Hepatocyte (in vitro differentiated cells): ENCODE data around the gene ZBTB20. TPM values are rescaled to one million over a fixed set of nuclear protein-coding genes. Genes with fewer than 3 reads are reported as not detected.

Experiments used
- DNase-seq: peaks from one replicate; pipeline ENCODE4 v3.0.0-alpha.2; 2016; ENCODE audit warnings: low spot score
- H2AFZ ChIP-seq: fragments of 200-600 bp; sonication (generic); 2 replicates; pipeline ENCODE4 v1.6.0; 2016; ENCODE audit warnings: antibody characterized with exemption, mild to moderate bottlenecking
- H3K27ac ChIP-seq: fragments of 200-600 bp; sonication (generic); 2 replicates; pipeline ENCODE4 v1.5.1; 2016; ENCODE audit warnings: mild to moderate bottlenecking
- H3K27me3 ChIP-seq: fragments of 200-600 bp; sonication (generic); 2 replicates; pipeline ENCODE4 v1.6.1; 2016
- H3K36me3 ChIP-seq: fragments of 200-600 bp; sonication (generic); replicated peaks from 2 replicates; pipeline ENCODE4 v1.5.1; 2016; ENCODE audit warnings: low read depth; ENCODE audit not compliant: insufficient read depth
- H3K4me1 ChIP-seq: fragments of 200-600 bp; sonication (generic); 2 replicates; pipeline ENCODE4 v1.5.1; 2016; ENCODE audit warnings: mild to moderate bottlenecking, moderate library complexity; ENCODE audit not compliant: insufficient read depth
- H3K4me2 ChIP-seq: fragments of 200-600 bp; sonication (generic); 2 replicates; pipeline ENCODE4 v1.6.0; 2016
- H3K4me3 ChIP-seq: fragments of 200-600 bp; sonication (generic); 2 replicates; pipeline ENCODE4 v1.5.1; 2016; ENCODE audit warnings: mild to moderate bottlenecking
- H3K79me2 ChIP-seq: fragments of 200-600 bp; sonication (generic); 2 replicates; pipeline ENCODE4 v1.6.0; 2017; ENCODE audit warnings: mild to moderate bottlenecking
- H3K9me2 ChIP-seq: fragments of 200-600 bp; sonication (generic); replicated peaks from 2 replicates; pipeline ENCODE4 v1.6.0; 2017; ENCODE audit warnings: mild to moderate bottlenecking; ENCODE audit not compliant: insufficient read depth
- H3K9me3 ChIP-seq: fragments of 200-600 bp; sonication (generic); 2 replicates; pipeline ENCODE4 v1.5.1; 2016; ENCODE audit warnings: low read depth, mild to moderate bottlenecking
- H4K20me1 ChIP-seq: fragments of 200-600 bp; sonication (generic); 2 replicates; pipeline ENCODE4 v1.6.0; 2016; ENCODE audit warnings: mild to moderate bottlenecking; ENCODE audit not compliant: insufficient read depth, poor library complexity, severe bottlenecking
- EZH2 ChIP-seq: fragments of 200-600 bp; sonication (generic); IDR thresholded peaks from 2 replicates; pipeline ENCODE4 v1.6.1; 2016; ENCODE audit warnings: antibody characterized with exemption, mild to moderate bottlenecking, borderline replicate concordance
- EZH2phosphoT487 ChIP-seq: fragments of 200-600 bp; sonication (generic); IDR thresholded peaks from one replicate; pipeline ENCODE4 v1.6.1; 2018; ENCODE audit warnings: antibody characterized with exemption, mild to moderate bottlenecking, low read depth, moderate library complexity; ENCODE audit not compliant: unreplicated experiment, severe bottlenecking
- WGBS: methylation state at CpG from one replicate; pipeline ENCODE4 v1.1.6; 2016; ENCODE audit warnings: low lambda C conversion rate; ENCODE audit errors: missing lambda C conversion rate; 5-methylcytosine and 5-hydroxymethylcytosine counted together
- polyA plus RNA-seq: library from polyadenylated mRNA; unstranded; fragments of >200 nt; fragmentation: Nextera tagmentation; extraction: Ambion mirVana; gene quantifications from 2 replicates; pipeline ENCODE4 v1.2.1, GENCODE V29; 2016
- total RNA-seq: library from RNA; depleted of rRNA; stranded (reverse); fragments of >200 nt; gene quantifications from 2 replicates; pipeline ENCODE4 v1.2.3, GENCODE V29; 2014
- TF ChIP-seq, protein P1 (sequence below): fragments of 200-600 bp; sonication (generic); IDR thresholded peaks from 2 replicates; pipeline ENCODE4 v1.5.1; 2016; ENCODE audit warnings: antibody characterized with exemption, mild to moderate bottlenecking; ENCODE audit not compliant: poor library complexity

ZBTB20 gene
- total and polyA plus RNA-seq, 2 experiments from 2014 or later: 25.8 to 28.0 TPM

DNA sequence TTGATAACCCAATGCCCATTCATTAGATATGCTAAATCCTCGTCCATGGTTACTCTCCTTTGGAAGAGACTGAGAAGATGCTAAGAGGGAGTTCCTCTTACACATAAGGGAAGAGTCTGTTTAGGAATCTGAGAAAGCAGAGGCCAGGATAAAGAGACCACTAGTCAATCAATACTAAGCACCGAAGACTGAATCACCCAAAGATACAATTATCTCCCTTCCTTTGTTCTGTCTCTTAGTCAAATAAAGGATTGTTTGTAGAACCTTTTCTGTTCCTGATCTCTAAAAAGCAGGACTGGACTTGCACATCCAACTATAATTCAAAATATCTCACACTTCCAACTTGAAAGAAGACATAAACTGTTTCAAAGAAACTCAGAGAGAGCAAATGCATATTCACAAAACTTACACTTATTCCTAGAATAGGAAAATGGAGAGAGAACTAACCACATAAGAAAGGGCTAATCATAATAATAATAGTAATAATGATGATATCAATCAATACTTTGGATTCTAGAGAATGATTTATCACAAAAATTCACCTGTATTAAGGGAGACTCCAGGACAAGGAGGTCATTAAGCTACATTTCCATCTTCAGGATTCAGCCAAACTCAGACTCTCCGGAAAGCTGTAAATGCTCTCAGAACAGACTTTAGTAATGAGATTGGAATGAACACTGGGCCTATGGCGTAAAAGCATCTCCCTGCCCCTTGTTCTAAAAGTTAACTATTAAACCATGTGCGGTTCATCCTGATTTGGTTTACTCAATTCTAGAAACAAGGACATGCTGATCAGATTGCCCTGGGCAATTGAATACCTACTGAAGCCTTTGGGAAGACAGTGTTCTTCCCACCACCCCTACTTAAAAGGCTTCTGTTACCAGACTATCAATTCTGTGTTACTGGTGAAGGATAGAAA is 401.5 kb downstream of the ZBTB20 start:
- peak overlapping the region; percentile 65 for H3K4me2 ChIP-seq
- peak; percentile 54 for DNase-seq
- H2AFZ ChIP-seq: peak overlapping the region; percentile 9

DNA sequence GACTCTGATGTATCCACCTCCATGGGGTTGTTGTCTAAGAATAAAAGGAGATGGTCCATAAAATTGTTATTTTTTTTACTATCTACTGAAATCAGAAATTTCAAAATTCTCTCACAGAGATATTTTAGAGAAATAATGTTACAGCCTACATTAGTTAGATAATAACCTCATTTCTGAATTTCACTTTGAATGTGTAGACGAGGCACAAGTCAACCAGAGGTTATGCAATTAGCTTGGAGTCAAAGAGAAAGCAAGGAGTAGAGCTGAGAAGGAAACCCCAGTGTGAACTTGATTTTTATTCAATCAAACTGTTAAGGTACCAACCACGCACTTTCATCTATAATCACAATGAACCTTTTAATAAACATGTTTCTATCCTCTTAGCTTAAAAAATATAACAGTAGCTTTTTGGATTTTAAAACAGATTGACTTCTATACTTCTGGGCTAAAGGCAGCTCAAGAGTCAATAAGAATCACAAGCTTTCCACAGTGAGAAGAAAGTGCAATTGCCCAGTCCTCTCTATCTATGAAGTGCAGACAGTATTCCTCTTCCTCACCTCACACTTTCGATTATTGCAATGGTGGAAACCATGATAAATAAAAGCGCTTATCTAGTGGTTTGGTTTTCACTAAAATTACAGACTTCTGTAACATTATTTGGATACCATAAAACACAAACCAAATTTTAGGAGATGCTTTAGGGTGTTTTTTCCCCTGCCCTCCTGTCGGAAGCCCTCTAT is 403.2 kb downstream of the ZBTB20 start:
- peak overlapping the region; percentile 65 for H3K4me2 ChIP-seq
- DNase-seq: no peak
- no peak for TF ChIP-seq EZH2phosphoT487
- TF ChIP-seq, protein P1, sequence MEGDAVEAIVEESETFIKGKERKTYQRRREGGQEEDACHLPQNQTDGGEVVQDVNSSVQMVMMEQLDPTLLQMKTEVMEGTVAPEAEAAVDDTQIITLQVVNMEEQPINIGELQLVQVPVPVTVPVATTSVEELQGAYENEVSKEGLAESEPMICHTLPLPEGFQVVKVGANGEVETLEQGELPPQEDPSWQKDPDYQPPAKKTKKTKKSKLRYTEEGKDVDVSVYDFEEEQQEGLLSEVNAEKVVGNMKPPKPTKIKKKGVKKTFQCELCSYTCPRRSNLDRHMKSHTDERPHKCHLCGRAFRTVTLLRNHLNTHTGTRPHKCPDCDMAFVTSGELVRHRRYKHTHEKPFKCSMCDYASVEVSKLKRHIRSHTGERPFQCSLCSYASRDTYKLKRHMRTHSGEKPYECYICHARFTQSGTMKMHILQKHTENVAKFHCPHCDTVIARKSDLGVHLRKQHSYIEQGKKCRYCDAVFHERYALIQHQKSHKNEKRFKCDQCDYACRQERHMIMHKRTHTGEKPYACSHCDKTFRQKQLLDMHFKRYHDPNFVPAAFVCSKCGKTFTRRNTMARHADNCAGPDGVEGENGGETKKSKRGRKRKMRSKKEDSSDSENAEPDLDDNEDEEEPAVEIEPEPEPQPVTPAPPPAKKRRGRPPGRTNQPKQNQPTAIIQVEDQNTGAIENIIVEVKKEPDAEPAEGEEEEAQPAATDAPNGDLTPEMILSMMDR: no peak
- TF ChIP-seq EZH2: no peak
- no peaks in the 10 kb centered on the region for H3K9me2 ChIP-seq
- no peaks in the 10 kb centered on the region for H4K20me1 ChIP-seq
- no peak overlapping the region for H3K4me3 ChIP-seq
- H3K27ac ChIP-seq: no peak overlapping the region
- no peak overlapping the region for H2AFZ ChIP-seq
- H3K36me3 ChIP-seq: no peaks in the 10 kb centered on the region
- no peaks in the 10 kb centered on the region for H3K27me3 ChIP-seq
- peaks cover 5% of the 10 kb centered on the region for H3K79me2 ChIP-seq
- no peaks in the 10 kb centered on the region for H3K9me3 ChIP-seq
- 82% methylated on average over 5 of the region's 5 CpGs for WGBS
- H3K4me1 ChIP-seq: no peaks in the 10 kb centered on the region

More for the DNA sequence above, 401.5 kb downstream of the ZBTB20 start:
- Histone ChIP-seq H3K36me3 (no peaks in the 10 kb centered on the region), H4K20me1 (no peaks in the 10 kb centered on the region), H3K9me3 (no peaks in the 10 kb centered on the region), H3K79me2 (peaks cover 5% of the 10 kb centered on the region), H3K27ac (peak overlapping the region; percentile 86), H3K4me3 (peak overlapping the region; percentile 2), H3K4me1 (no peaks in the 10 kb centered on the region), H3K27me3 (no peaks in the 10 kb centered on the region), H3K9me2 (no peaks in the 10 kb centered on the region)
- WGBS: 43% methylated on average over 5 of the region's 5 CpGs
- TF ChIP-seq EZH2 (no peak), EZH2phosphoT487 (no peak)
- TF ChIP-seq, protein P1: no peak

DNA sequence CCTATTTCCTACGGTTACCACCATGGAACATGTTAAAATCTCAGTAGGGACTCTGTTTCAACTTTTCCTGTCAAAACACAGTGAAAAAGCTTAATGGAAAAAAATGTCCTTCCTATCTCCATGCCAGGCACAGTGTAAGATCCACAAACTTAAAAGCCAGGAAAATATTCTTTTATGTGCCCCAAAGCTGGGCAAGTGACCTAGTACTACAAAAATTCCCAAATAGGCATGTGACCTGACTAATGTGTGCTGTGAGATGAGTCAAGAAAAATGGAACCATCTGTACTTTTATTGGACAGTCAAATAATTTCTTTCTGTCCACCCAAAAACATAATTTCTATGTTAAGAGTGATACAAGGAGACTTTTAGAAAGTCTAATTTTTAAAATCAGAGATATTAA is 406.0 kb downstream of the ZBTB20 start:
- no peaks in the 10 kb centered on the region for H4K20me1 ChIP-seq
- DNase-seq: no peak
- H3K4me3 ChIP-seq: no peak overlapping the region
- H2AFZ ChIP-seq: no peak overlapping the region
- no peak overlapping the region for H3K4me2 ChIP-seq
- H3K9me2 ChIP-seq: no peaks in the 10 kb centered on the region
- no peaks in the 10 kb centered on the region for H3K4me1 ChIP-seq
- H3K79me2 ChIP-seq: peaks cover 5% of the 10 kb centered on the region
- no peaks in the 10 kb centered on the region for H3K9me3 ChIP-seq
- 89% methylated on average over 1 of the region's 1 CpG for WGBS
- TF ChIP-seq EZH2phosphoT487 (no peak), EZH2 (no peak)
- TF ChIP-seq, protein P1: no peak
- no peaks in the 10 kb centered on the region for H3K27me3 ChIP-seq
- no peaks in the 10 kb centered on the region for H3K36me3 ChIP-seq
- no peak overlapping the region for H3K27ac ChIP-seq
